ENCODE measurements around the gene FGFR3. TPM values are rescaled to one million over a fixed set of nuclear protein-coding genes. Genes with fewer than 3 reads are reported as not detected.

Gene FGFR3
- total and polyA plus RNA-seq, 4 experiments from 2014 or later, result 0.53 to 0.67 TPM; not detected in 2

- Histone ChIP-seq H3K27ac (ENCODE audit: low read depth, low read length) (no peak overlapping the region), H3K27me3 (ENCODE audit: insufficient read depth, low read length) (no peaks in the 10 kb centered on the region), H3K9me3 (ENCODE audit: control insufficient read depth in 1 of 2, low read length in 2 of 2) (no peaks in the 10 kb centered on the region), H3K36me3 (ENCODE audit: insufficient read depth, low read length) (no peaks in the 10 kb centered on the region), H3K4me1 (ENCODE audit: insufficient read depth, low read length) (no peaks in the 10 kb centered on the region), H3K4me3 (ENCODE audit: low read length in 2 of 2) (no peak overlapping the region)
- H3K27ac Mint-ChIP-seq, result no peak overlapping the region
- POLR2A ChIA-PET (ENCODE audit: partially characterized antibody), result no interaction called here
- H3K36me3 Mint-ChIP-seq, result no peaks in the 10 kb centered on the region
- intact Hi-C loops (cut with micrococcal nuclease), result no loop called here
- peaks cover 4 to 5% of the 10 kb centered on the region in 2 donors for H3K27me3 Mint-ChIP-seq
- H3K4me1 Mint-ChIP-seq, result no peaks in the 10 kb centered on the region
- CTCF ChIA-PET (ENCODE audit: partially characterized antibody), result no interaction called here
- H3K4me3 Mint-ChIP-seq, result no peak overlapping the region
- no peaks in the 10 kb centered on the region for H3K9me3 Mint-ChIP-seq
- no peak for DNase-seq
These were observed 31.9 kb upstream of the FGFR3 start for GRCh38 chr4:1761130-1761689.

DNA sequence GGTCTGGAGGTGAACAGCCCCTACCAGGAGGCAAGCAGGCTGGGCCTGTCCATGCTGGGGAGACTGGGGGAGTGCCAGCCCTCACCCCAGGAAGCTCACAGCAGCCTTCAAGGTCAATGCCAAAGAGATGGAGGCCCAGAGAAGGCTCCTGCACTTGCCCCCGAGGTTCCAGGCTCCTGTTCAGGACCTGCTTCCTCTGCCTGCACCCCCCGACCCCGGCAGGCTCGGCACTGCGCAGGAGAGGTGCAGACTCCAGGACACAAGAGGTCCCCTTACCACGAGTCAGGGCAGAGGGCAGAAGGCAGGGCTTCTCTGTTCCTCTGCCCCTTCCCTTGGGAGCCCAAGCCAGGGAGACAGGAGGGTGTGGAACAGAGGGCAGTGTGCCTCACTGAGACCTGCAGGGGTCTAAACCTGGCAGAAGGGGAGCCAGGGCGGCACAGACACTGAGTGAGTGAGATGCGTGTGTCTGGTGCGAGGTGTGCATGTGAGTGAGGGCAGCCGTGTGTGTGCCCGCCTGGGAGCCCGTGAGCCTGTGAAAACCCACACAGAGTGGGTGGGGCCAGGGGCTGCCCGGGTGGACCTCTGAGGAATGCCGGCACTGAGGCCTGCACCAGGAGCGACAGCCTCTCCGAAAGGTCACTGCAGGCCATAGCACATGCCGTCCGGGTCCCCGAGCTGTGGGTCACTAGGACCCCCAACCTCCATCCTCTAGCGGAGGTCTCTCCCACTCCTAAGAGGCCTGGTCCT, 30.7 kb upstream of the FGFR3 start:
- H3K9me3 Mint-ChIP-seq, result no peaks in the 10 kb centered on the region
- H3K4me1 Mint-ChIP-seq, result no peaks in the 10 kb centered on the region
- no peaks in the 10 kb centered on the region for H3K36me3 Mint-ChIP-seq
- no peaks in the 10 kb centered on the region for H3K4me1 ChIP-seq (ENCODE audit: insufficient read depth, low read length)
- no peak overlapping the region for H3K4me3 ChIP-seq (ENCODE audit: low read length in 2 of 2)
- no peak overlapping the region for H3K27ac ChIP-seq (ENCODE audit: low read depth, low read length)
- intact Hi-C loops (cut with micrococcal nuclease), result no loop called here
- H3K36me3 ChIP-seq (ENCODE audit: insufficient read depth, low read length), result no peaks in the 10 kb centered on the region
- H3K4me3 Mint-ChIP-seq, result no peak overlapping the region
- H3K27me3 Mint-ChIP-seq, result peaks cover 4 to 5% of the 10 kb centered on the region in 2 donors
- ChIA-PET POLR2A (ENCODE audit: partially characterized antibody) (no interaction called here), CTCF (ENCODE audit: partially characterized antibody) (no interaction called here)
- no peak for DNase-seq
- no peaks in the 10 kb centered on the region for H3K9me3 ChIP-seq (ENCODE audit: control insufficient read depth in 1 of 2, low read length in 2 of 2)
- H3K27ac Mint-ChIP-seq, result no peak overlapping the region
- H3K27me3 ChIP-seq (ENCODE audit: insufficient read depth, low read length), result no peaks in the 10 kb centered on the region

DNA sequence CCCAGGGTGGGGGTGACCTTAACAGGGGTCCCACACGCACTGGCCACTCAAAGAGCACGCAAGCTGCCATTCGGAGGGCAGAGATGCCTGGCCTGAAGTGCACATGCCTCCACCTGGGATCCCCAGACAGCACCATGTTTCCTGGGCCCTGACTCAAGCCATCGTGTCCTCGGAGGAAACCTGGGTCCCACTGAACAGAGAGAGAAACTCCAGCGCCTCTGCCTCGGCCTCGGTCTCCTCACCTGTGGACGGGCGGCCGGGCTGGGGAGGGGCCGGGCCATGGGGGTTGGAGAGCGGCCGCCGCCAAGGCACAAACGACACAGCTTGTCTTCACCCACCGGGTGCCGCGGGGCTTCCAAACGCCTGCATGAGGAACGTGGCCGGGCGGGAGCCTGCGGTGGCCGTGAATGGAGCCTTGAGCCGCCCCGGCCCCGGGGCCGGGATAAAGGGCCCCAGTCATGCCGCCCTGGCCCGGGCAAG, 30.0 kb upstream of the FGFR3 start:
- H3K27ac ChIP-seq (ENCODE audit: low read depth, low read length), result no peak overlapping the region
- no peaks in the 10 kb centered on the region for H3K4me1 ChIP-seq (ENCODE audit: insufficient read depth, low read length)
- Mint-ChIP-seq H3K27ac (no peak overlapping the region), H3K4me3 (no peak overlapping the region), H3K27me3 (peaks cover 4 to 7% of the 10 kb centered on the region in 2 donors), H3K36me3 (no peaks in the 10 kb centered on the region), H3K4me1 (no peaks in the 10 kb centered on the region), H3K9me3 (no peaks in the 10 kb centered on the region)
- intact Hi-C loops (cut with micrococcal nuclease), result no loop called here
- CTCF ChIA-PET (ENCODE audit: partially characterized antibody), result no interaction called here
- no peak overlapping the region for H3K4me3 ChIP-seq (ENCODE audit: low read length in 2 of 2)
- H3K36me3 ChIP-seq (ENCODE audit: insufficient read depth, low read length), result no peaks in the 10 kb centered on the region
- peaks cover 1% of the 10 kb centered on the region for H3K27me3 ChIP-seq (ENCODE audit: insufficient read depth, low read length)
- DNase-seq, result no peak
- no peaks in the 10 kb centered on the region for H3K9me3 ChIP-seq (ENCODE audit: control insufficient read depth in 1 of 2, low read length in 2 of 2)
- POLR2A ChIA-PET (ENCODE audit: partially characterized antibody), result no interaction called here

GRCh38 chr4:1763550-1764080, 29.5 kb upstream of the FGFR3 start:
- H3K36me3 Mint-ChIP-seq, result no peaks in the 10 kb centered on the region
- H3K9me3 ChIP-seq (ENCODE audit: control insufficient read depth in 1 of 2, low read length in 2 of 2), result no peaks in the 10 kb centered on the region
- no peak for DNase-seq
- H3K4me3 Mint-ChIP-seq, result peak overlapping the region in 1 of 8 donors; percentile 49
- H3K4me3 ChIP-seq (ENCODE audit: low read length in 2 of 2), result no peak overlapping the region
- POLR2A ChIA-PET (ENCODE audit: partially characterized antibody), result no interaction called here
- no peaks in the 10 kb centered on the region for H3K36me3 ChIP-seq (ENCODE audit: insufficient read depth, low read length)
- no peak overlapping the region for H3K27ac ChIP-seq (ENCODE audit: low read depth, low read length)
- H3K27ac Mint-ChIP-seq, result no peak overlapping the region
- H3K9me3 Mint-ChIP-seq, result no peaks in the 10 kb centered on the region
- peaks cover 6 to 10% of the 10 kb centered on the region in 2 donors for H3K27me3 Mint-ChIP-seq
- no peaks in the 10 kb centered on the region for H3K4me1 ChIP-seq (ENCODE audit: insufficient read depth, low read length)
- intact Hi-C loops (cut with micrococcal nuclease), result no loop called here
- H3K27me3 ChIP-seq (ENCODE audit: insufficient read depth, low read length), result peaks cover 4% of the 10 kb centered on the region
- CTCF ChIA-PET (ENCODE audit: partially characterized antibody), result no interaction called here
- peaks cover 0 to 3% (median 0%) of the 10 kb centered on the region in 4 donors for H3K4me1 Mint-ChIP-seq

DNA sequence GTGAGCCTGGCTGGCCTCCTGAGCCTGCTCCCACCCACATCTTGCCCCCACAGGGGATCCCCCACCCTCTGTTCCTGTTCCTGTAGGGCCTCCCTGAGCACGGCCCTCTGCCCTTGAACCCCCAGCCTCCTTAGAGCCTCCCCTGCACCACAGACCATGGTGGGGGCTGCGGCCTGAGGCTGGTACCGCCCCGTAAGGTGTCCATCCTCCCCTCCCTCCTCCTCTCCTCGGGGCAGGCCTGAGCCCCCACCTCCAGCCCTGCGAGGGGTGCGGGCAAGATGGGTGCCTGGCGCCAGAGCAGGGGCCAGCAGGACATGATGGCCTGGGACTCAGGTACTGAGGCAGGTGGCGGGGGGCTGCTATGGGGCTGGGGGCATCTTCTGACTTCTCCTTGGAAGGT, 28.4 kb upstream of the FGFR3 start:
- Histone ChIP-seq H3K27ac (ENCODE audit: low read depth, low read length) (no peak overlapping the region), H3K4me1 (ENCODE audit: insufficient read depth, low read length) (no peaks in the 10 kb centered on the region), H3K27me3 (ENCODE audit: insufficient read depth, low read length) (peaks cover 4% of the 10 kb centered on the region), H3K36me3 (ENCODE audit: insufficient read depth, low read length) (no peaks in the 10 kb centered on the region), H3K9me3 (ENCODE audit: control insufficient read depth in 1 of 2, low read length in 2 of 2) (no peaks in the 10 kb centered on the region), H3K4me3 (ENCODE audit: low read length in 2 of 2) (no peak overlapping the region)
- Mint-ChIP-seq H3K36me3 (no peaks in the 10 kb centered on the region), H3K4me1 (peaks cover 0 to 4% (median 0%) of the 10 kb centered on the region in 4 donors), H3K27me3 (peaks cover 6 to 10% of the 10 kb centered on the region in 2 donors), H3K27ac (no peak overlapping the region), H3K9me3 (no peaks in the 10 kb centered on the region), H3K4me3 (no peak overlapping the region)
- POLR2A ChIA-PET (ENCODE audit: partially characterized antibody), result no interaction called here
- intact Hi-C loops (cut with micrococcal nuclease), result no loop called here
- CTCF ChIA-PET (ENCODE audit: partially characterized antibody), result no interaction called here
- no peak for DNase-seq

DNA sequence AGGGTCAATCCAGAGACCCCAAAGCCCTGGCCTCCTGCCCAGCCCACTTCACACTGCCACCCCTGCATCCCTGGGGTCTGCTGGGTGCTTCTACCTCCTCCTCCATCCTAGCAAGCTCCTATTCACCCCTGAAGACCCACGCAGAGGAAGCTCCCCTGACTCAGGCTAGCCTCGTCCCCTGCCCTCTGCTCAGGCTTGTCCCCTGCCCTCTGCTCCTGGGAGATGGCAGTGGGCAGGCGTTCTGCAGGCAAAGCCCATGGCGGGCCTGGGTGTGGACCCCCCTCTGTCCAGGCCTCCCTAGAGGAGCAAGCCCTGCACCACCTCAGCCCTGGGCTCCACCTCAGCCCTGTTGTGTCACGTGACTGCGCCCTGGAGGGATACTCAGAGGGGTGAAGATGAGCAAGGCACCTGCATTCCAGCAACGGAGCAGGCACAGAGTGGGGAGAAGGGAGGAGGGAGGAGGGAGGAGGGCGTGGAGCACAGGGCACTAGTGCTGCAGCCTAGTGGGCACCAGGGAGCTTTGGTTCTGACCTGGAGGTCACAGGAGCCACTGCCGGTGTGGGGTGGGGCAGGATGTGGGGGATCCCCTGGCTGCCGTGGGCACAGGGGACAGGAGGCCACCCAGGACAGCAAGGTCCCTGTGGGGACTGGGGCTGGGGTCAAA, 27.6 kb upstream of the FGFR3 start:
- intact Hi-C loops (cut with micrococcal nuclease), result no loop called here
- no peaks in the 10 kb centered on the region for H3K36me3 Mint-ChIP-seq
- H3K9me3 ChIP-seq (ENCODE audit: control insufficient read depth in 1 of 2, low read length in 2 of 2), result no peaks in the 10 kb centered on the region
- DNase-seq, result no peak
- no peak overlapping the region for H3K27ac ChIP-seq (ENCODE audit: low read depth, low read length)
- peak overlapping the region in 2 of 8 donors; percentile 21 to 35 for H3K4me3 Mint-ChIP-seq
- H3K9me3 Mint-ChIP-seq, result no peaks in the 10 kb centered on the region
- CTCF ChIA-PET (ENCODE audit: partially characterized antibody), result no interaction called here
- no peak overlapping the region for H3K27ac Mint-ChIP-seq
- H3K27me3 ChIP-seq (ENCODE audit: insufficient read depth, low read length), result peaks cover 4% of the 10 kb centered on the region
- H3K36me3 ChIP-seq (ENCODE audit: insufficient read depth, low read length), result no peaks in the 10 kb centered on the region
- POLR2A ChIA-PET (ENCODE audit: partially characterized antibody), result no interaction called here
- peaks cover 0 to 4% (median 0%) of the 10 kb centered on the region in 4 donors for H3K4me1 Mint-ChIP-seq
- H3K4me3 ChIP-seq (ENCODE audit: low read length in 2 of 2), result no peak overlapping the region
- H3K4me1 ChIP-seq (ENCODE audit: insufficient read depth, low read length), result no peaks in the 10 kb centered on the region
- H3K27me3 Mint-ChIP-seq, result peaks cover 6 to 10% of the 10 kb centered on the region in 2 donors

Data from CD4-positive, alpha-beta memory T cell (primary cell).